Liver (tissue), 9 donors: ENCODE results near the gene MB21D2. TPM values are rescaled to one million over a fixed set of nuclear protein-coding genes. Genes with fewer than 3 reads are reported as not detected.

Source experiments
- DNase-seq: peaks from one replicate; pipeline ENCODE4 v3.0.0-alpha.2; 2017; ENCODE audit warnings: low spot score
- H3K27ac ChIP-seq, 2 donors: one replicate each; pipeline ENCODE4 v1.7.0; 2013; ENCODE audit warnings: inconsistent platforms in 2 of 2, low read length in 2 of 2, control low read depth in 1 of 2, low read depth in 1 of 2, mild to moderate bottlenecking in 1 of 2
- H3K27me3 ChIP-seq, 4 donors: one replicate each; pipeline versions ENCODE4 v1.6.1 to v1.7.0; 2013; ENCODE audit warnings: low read length in 3 of 4, inconsistent platforms in 1 of 4, mild to moderate bottlenecking in 1 of 4, moderate library complexity in 1 of 4; ENCODE audit not compliant: control insufficient read depth in 4 of 4, insufficient read depth in 4 of 4
- H3K36me3 ChIP-seq, 4 donors: one replicate each; pipeline versions ENCODE4 v1.6.1 to v1.7.0; 2013; ENCODE audit warnings: low read length in 3 of 4, mild to moderate bottlenecking in 3 of 4, low read depth in 1 of 4, moderate library complexity in 1 of 4; ENCODE audit not compliant: control insufficient read depth in 4 of 4, insufficient read depth in 3 of 4
- H3K4me1 ChIP-seq, 4 donors: one replicate each; pipeline versions ENCODE4 v1.6.1 to v1.7.0; 2013; ENCODE audit warnings: low read length in 3 of 4, mild to moderate bottlenecking in 3 of 4, moderate library complexity in 1 of 4; ENCODE audit not compliant: control insufficient read depth in 4 of 4, insufficient read depth in 4 of 4
- H3K4me3 ChIP-seq, 3 donors: one replicate each; pipeline versions ENCODE4 v1.6.1 to v1.7.0; 2013; ENCODE audit warnings: low read length in 3 of 3, control low read depth in 1 of 3, low read depth in 1 of 3, mild to moderate bottlenecking in 1 of 3
- H3K9ac ChIP-seq, 2 donors: one replicate each; pipeline ENCODE4 v1.7.0; 2013; ENCODE audit warnings: low read length in 2 of 2, mild to moderate bottlenecking in 2 of 2, moderate library complexity in 2 of 2, control low read depth in 1 of 2, low read depth in 1 of 2
- H3K9me3 ChIP-seq, 4 donors: one replicate each; pipeline versions ENCODE4 v1.6.1 to v1.7.0; 2013; ENCODE audit warnings: low read length in 3 of 4; ENCODE audit not compliant: control insufficient read depth in 4 of 4
- FOXA2 ChIP-seq: IDR thresholded peaks from 2 replicates; pipeline ENCODE4 v1.6.1; 2016; ENCODE audit warnings: antibody characterized with exemption
- GABPA ChIP-seq, 2 donors: IDR thresholded peaks in 1 of 2; conservative IDR thresholded peaks in 1 of 2; 2 replicates each; pipeline ENCODE4 v1.6.1; 2016; ENCODE audit warnings: antibody characterized with exemption in 2 of 2, mild to moderate bottlenecking in 1 of 2, moderate library complexity in 1 of 2
- HNF4A ChIP-seq, 2 donors: conservative IDR thresholded peaks; 2 replicates each; pipeline ENCODE4 v1.6.1; 2016; ENCODE audit warnings: antibody characterized with exemption in 2 of 2, mild to moderate bottlenecking in 2 of 2
- HNF4G ChIP-seq: IDR thresholded peaks from 2 replicates; pipeline ENCODE4 v1.6.1; 2016; ENCODE audit warnings: antibody characterized with exemption
- JUND ChIP-seq, 2 donors: IDR thresholded peaks; 2 replicates each; pipeline ENCODE4 v1.6.1; 2016; ENCODE audit warnings: antibody characterized with exemption in 2 of 2
- RAD21 ChIP-seq, 2 donors: IDR thresholded peaks; 2 replicates each; pipeline ENCODE4 v1.6.1; 2016; ENCODE audit warnings: antibody characterized with exemption in 2 of 2, mild to moderate bottlenecking in 2 of 2
- REST ChIP-seq: IDR thresholded peaks from 2 replicates; pipeline ENCODE4 v1.6.1; 2016; ENCODE audit warnings: antibody characterized with exemption, mild to moderate bottlenecking
- RXRA ChIP-seq, 2 donors: IDR thresholded peaks; 2 replicates each; pipeline ENCODE4 v1.6.1; 2017 to 2018; ENCODE audit warnings: antibody characterized with exemption in 2 of 2, mild to moderate bottlenecking in 1 of 2
- SP1 ChIP-seq: IDR thresholded peaks from 2 replicates; pipeline ENCODE4 v1.6.1; 2018; ENCODE audit warnings: antibody characterized with exemption, mild to moderate bottlenecking
- TAF1 ChIP-seq: conservative IDR thresholded peaks from 2 replicates; pipeline ENCODE4 v1.6.1; 2016; ENCODE audit warnings: antibody characterized with exemption, mild to moderate bottlenecking
- YY1 ChIP-seq: IDR thresholded peaks from 2 replicates; pipeline ENCODE4 v1.6.1; 2016; ENCODE audit warnings: antibody characterized with exemption, mild to moderate bottlenecking
- WGBS: extraction: QIAGEN DNeasy Blood & Tissue Kit; methylation state at CpG from one replicate; pipeline ENCODE4 v1.1.7; 2013; 5-methylcytosine and 5-hydroxymethylcytosine counted together
- polyA plus RNA-seq, 2 donors: library from polyadenylated mRNA; stranded (reverse) in 1 of 2; unstranded in 1 of 2; fragments of 200-250 nt in 1 of 2; fragments of >200 nt in 1 of 2; fragmentation: Nextera tagmentation in 1 of 2; extraction: Ambion mirVana in 1 of 2; gene quantifications; one replicate each; pipeline versions ENCODE4 v1.2.1 to v1.2.3, GENCODE V29; 2013 to 2015
- total RNA-seq, 2 donors: library from RNA; depleted of rRNA; stranded (reverse); fragments of >200 nt; gene quantifications; one replicate each; pipeline ENCODE4 v1.2.3, GENCODE V29; 2014
- TF ChIP-seq, protein P1 (sequence below): IDR thresholded peaks from 2 replicates; pipeline ENCODE4 v1.6.1; 2016; ENCODE audit warnings: antibody characterized with exemption
- TF ChIP-seq, protein P2 (sequence below): fragments of 150-350 bp; IDR thresholded peaks from 2 replicates; pipeline ENCODE4 v1.5.1; 2017; ENCODE audit warnings: improper control_type of control experiment, low read depth, low read length; ENCODE audit not compliant: missing input control
- donor health status: healthy.
- donor health status: healthy.
- donor health status: healthy.
- donor health status: healthy.
- donor health status: healthy.

Gene MB21D2
- total and polyA plus RNA-seq, 4 donors: 0.13 to 1.9 (median 0.46) TPM

GRCh38 chr3:192947421-192947820 is 29.8 kb upstream of the MB21D2 start:
- Histone ChIP-seq H3K9me3 (no peaks in the 10 kb centered on the region), H3K9ac (no peak overlapping the region), H3K4me3 (no peak overlapping the region), H3K27ac (no peak overlapping the region), H3K36me3 (no peaks in the 10 kb centered on the region), H3K27me3 (peaks cover 0 to 6% (median 0%) of the 10 kb centered on the region in 4 donors), H3K4me1 (no peaks in the 10 kb centered on the region)
- DNase-seq: no peak
- no peak for TF ChIP-seq SP1
- TF ChIP-seq HNF4A (conservative IDR thresholded peaks at IDR 0.05): no peak
- TF ChIP-seq, protein P1, sequence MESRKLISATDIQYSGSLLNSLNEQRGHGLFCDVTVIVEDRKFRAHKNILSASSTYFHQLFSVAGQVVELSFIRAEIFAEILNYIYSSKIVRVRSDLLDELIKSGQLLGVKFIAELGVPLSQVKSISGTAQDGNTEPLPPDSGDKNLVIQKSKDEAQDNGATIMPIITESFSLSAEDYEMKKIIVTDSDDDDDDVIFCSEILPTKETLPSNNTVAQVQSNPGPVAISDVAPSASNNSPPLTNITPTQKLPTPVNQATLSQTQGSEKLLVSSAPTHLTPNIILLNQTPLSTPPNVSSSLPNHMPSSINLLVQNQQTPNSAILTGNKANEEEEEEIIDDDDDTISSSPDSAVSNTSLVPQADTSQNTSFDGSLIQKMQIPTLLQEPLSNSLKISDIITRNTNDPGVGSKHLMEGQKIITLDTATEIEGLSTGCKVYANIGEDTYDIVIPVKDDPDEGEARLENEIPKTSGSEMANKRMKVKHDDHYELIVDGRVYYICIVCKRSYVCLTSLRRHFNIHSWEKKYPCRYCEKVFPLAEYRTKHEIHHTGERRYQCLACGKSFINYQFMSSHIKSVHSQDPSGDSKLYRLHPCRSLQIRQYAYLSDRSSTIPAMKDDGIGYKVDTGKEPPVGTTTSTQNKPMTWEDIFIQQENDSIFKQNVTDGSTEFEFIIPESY: no peak
- TF ChIP-seq FOXA2: no peak
- TF ChIP-seq RXRA (IDR thresholded peaks at IDR 0.05): no peak
- TF ChIP-seq TAF1: no peak
- TF ChIP-seq RAD21 (IDR thresholded peaks at IDR 0.05): no peak
- no peak for TF ChIP-seq YY1
- TF ChIP-seq REST: no peak
- no peak for TF ChIP-seq HNF4G
- WGBS: 88% methylated on average over 1 of the region's 1 CpG

DNA sequence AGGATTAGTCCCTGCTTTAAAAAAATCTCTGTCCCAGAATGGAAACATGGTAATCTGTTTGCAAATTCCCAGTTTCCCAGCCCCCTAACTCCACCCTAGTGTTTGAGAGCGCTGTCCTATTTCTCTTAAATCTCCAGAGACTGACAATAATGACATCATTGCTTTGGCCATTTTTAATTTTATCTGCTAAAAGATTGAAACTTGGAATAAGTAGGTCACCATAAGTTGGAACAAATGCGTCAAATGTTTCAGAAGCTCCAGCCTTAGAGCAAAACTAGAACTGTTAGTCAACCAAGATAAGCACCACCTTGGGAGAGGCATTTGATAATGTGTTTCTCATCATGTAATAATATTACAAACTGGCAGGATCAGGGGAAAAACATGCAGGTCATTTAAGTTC is 25.7 kb upstream of the MB21D2 start:
- Histone ChIP-seq H3K27ac (no peak overlapping the region), H3K4me1 (no peaks in the 10 kb centered on the region), H3K36me3 (no peaks in the 10 kb centered on the region), H3K4me3 (no peak overlapping the region), H3K9me3 (no peaks in the 10 kb centered on the region), H3K9ac (no peak overlapping the region), H3K27me3 (peaks cover 0 to 14% (median 0%) of the 10 kb centered on the region in 4 donors)
- TF ChIP-seq YY1: no peak
- TF ChIP-seq RAD21 (IDR thresholded peaks at IDR 0.05): no peak
- TF ChIP-seq, protein P2, sequence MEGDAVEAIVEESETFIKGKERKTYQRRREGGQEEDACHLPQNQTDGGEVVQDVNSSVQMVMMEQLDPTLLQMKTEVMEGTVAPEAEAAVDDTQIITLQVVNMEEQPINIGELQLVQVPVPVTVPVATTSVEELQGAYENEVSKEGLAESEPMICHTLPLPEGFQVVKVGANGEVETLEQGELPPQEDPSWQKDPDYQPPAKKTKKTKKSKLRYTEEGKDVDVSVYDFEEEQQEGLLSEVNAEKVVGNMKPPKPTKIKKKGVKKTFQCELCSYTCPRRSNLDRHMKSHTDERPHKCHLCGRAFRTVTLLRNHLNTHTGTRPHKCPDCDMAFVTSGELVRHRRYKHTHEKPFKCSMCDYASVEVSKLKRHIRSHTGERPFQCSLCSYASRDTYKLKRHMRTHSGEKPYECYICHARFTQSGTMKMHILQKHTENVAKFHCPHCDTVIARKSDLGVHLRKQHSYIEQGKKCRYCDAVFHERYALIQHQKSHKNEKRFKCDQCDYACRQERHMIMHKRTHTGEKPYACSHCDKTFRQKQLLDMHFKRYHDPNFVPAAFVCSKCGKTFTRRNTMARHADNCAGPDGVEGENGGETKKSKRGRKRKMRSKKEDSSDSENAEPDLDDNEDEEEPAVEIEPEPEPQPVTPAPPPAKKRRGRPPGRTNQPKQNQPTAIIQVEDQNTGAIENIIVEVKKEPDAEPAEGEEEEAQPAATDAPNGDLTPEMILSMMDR: no peak
- TF ChIP-seq JUND (IDR thresholded peaks at IDR 0.05): no peak
- no peak for TF ChIP-seq TAF1
- no peak for TF ChIP-seq GABPA (IDR thresholded peaks at IDR 0.05 in 1 of 2, conservative IDR thresholded peaks at IDR 0.05 in 1 of 2)
- WGBS: 90% methylated on average over 2 of the region's 2 CpGs
- DNase-seq: no peak
